HEK293 (cell line): Measurements from ENCODE around the gene SAFB.

Source experiments
- GLIS2 ChIP-seq: fragments of 450-650 bp; formaldehyde crosslinking; IDR thresholded peaks from 2 replicates; pipeline ENCODE4 v1.5.1; 2016; ENCODE audit warnings: missing biosample characterization, missing genetic modification characterization
- HOXA7 ChIP-seq: sonication (generic); formaldehyde crosslinking; IDR thresholded peaks from 2 replicates; pipeline ENCODE4 v1.8.1; 2022; ENCODE audit warnings: missing genetic modification reagents, borderline replicate concordance
- HOXC10 ChIP-seq: sonication (generic); formaldehyde crosslinking; IDR thresholded peaks from 2 replicates; pipeline ENCODE4 v1.8.1; 2023; ENCODE audit warnings: mild to moderate bottlenecking, missing genetic modification reagents
- HOXD13 ChIP-seq: sonication (generic); formaldehyde crosslinking; IDR thresholded peaks from 2 replicates; pipeline ENCODE4 v1.8.0; 2022; ENCODE audit warnings: missing genetic modification reagents, borderline replicate concordance
- MYNN ChIP-seq: fragments of 450-650 bp; formaldehyde crosslinking; IDR thresholded peaks from 2 replicates; pipeline ENCODE4 v1.5.1; 2016; ENCODE audit warnings: missing biosample characterization, missing genetic modification characterization, borderline replicate concordance
- ZFP3 ChIP-seq: fragments of 450-650 bp; formaldehyde crosslinking; IDR thresholded peaks from 2 replicates; pipeline ENCODE4 v1.5.1; 2016; ENCODE audit warnings: low read depth, missing biosample characterization, missing genetic modification characterization
- ZNF112 ChIP-seq: fragments of 450-650 bp; formaldehyde crosslinking; IDR thresholded peaks from 2 replicates; pipeline ENCODE4 v1.5.0; 2017; ENCODE audit warnings: missing biosample characterization, missing genetic modification characterization
- ZNF121 ChIP-seq: fragments of 450-650 bp; formaldehyde crosslinking; IDR thresholded peaks from 2 replicates; pipeline ENCODE4 v1.5.1; 2016; ENCODE audit warnings: missing biosample characterization, missing genetic modification characterization
- ZNF138 ChIP-seq: fragments of 450-650 bp; formaldehyde crosslinking; IDR thresholded peaks from 2 replicates; pipeline ENCODE4 v1.5.1; 2016; ENCODE audit warnings: missing biosample characterization, missing genetic modification characterization, borderline replicate concordance
- ZNF140 ChIP-seq: fragments of 450-650 bp; formaldehyde crosslinking; IDR thresholded peaks from 2 replicates; pipeline ENCODE4 v1.5.1; 2016; ENCODE audit warnings: missing biosample characterization, missing genetic modification characterization
- ZNF221 ChIP-seq: fragments of 450-650 bp; formaldehyde crosslinking; IDR thresholded peaks from 2 replicates; pipeline ENCODE4 v1.5.1; 2017; ENCODE audit warnings: missing biosample characterization, missing genetic modification characterization, borderline replicate concordance
- ZNF324 ChIP-seq: fragments of 450-650 bp; formaldehyde crosslinking; IDR thresholded peaks from 2 replicates; pipeline ENCODE4 v1.5.1; 2016; ENCODE audit warnings: missing biosample characterization, missing genetic modification characterization
- ZNF391 ChIP-seq: fragments of 450-650 bp; formaldehyde crosslinking; IDR thresholded peaks from 2 replicates; pipeline ENCODE4 v1.5.1; 2016; ENCODE audit warnings: low read depth, missing biosample characterization, missing genetic modification characterization, borderline replicate concordance
- ZNF530 ChIP-seq: fragments of 450-650 bp; formaldehyde crosslinking; IDR thresholded peaks from 2 replicates; pipeline ENCODE4 v1.5.1; 2016; ENCODE audit warnings: low read depth, missing biosample characterization, missing genetic modification characterization
- ZNF544 ChIP-seq: fragments of 450-650 bp; formaldehyde crosslinking; IDR thresholded peaks from 2 replicates; pipeline ENCODE4 v1.5.0; 2017; ENCODE audit warnings: missing biosample characterization, missing genetic modification characterization
- ZNF664 ChIP-seq: fragments of 450-650 bp; formaldehyde crosslinking; IDR thresholded peaks from 2 replicates; pipeline ENCODE4 v1.5.1; 2016; ENCODE audit warnings: missing biosample characterization, missing genetic modification characterization
- ZNF670 ChIP-seq: fragments of 450-650 bp; formaldehyde crosslinking; IDR thresholded peaks from 2 replicates; pipeline ENCODE4 v1.5.1; 2016; ENCODE audit warnings: missing biosample characterization, missing genetic modification characterization, low read depth
- ZNF785 ChIP-seq: fragments of 450-650 bp; formaldehyde crosslinking; IDR thresholded peaks from 2 replicates; pipeline ENCODE4 v1.5.1; 2016; ENCODE audit warnings: missing biosample characterization, missing genetic modification characterization
- ZNF837 ChIP-seq: fragments of 450-650 bp; formaldehyde crosslinking; IDR thresholded peaks from 2 replicates; pipeline ENCODE4 v1.5.1; 2016; ENCODE audit warnings: missing biosample characterization, missing genetic modification characterization
- ZSCAN30 ChIP-seq: fragments of 450-650 bp; IDR thresholded peaks from 2 replicates; pipeline ENCODE4 v1.5.1; 2018; ENCODE audit warnings: missing biosample characterization, mild to moderate bottlenecking, missing genetic modification characterization, moderate library complexity
- TF ChIP-seq, protein P1 (sequence below): fragments of 450-650 bp; formaldehyde crosslinking; IDR thresholded peaks from 2 replicates; pipeline ENCODE4 v1.5.1; 2016; ENCODE audit warnings: missing biosample characterization, missing genetic modification characterization
- TF ChIP-seq, protein P2 (sequence below): IDR thresholded peaks from 2 replicates; pipeline ENCODE4 v1.6.1; 2011; ENCODE audit warnings: mild to moderate bottlenecking, low read depth, low read length, borderline replicate concordance
- TF ChIP-seq, protein P3 (sequence below): fragments of 450-650 bp; formaldehyde crosslinking; IDR thresholded peaks from 2 replicates; pipeline ENCODE4 v1.5.1; 2016; ENCODE audit warnings: missing biosample characterization, missing genetic modification characterization, borderline replicate concordance
- TF ChIP-seq, protein P4 (sequence below): sonication (generic); formaldehyde crosslinking; IDR thresholded peaks from 2 replicates; pipeline ENCODE4 v1.8.1; 2022; ENCODE audit warnings: mild to moderate bottlenecking, moderate library complexity, missing genetic modification reagents
- TF ChIP-seq, protein P5 (sequence below): fragments of 450-650 bp; formaldehyde crosslinking; IDR thresholded peaks from 2 replicates; pipeline ENCODE4 v1.5.1; 2017; ENCODE audit warnings: missing biosample characterization, missing genetic modification characterization
- TF ChIP-seq, protein P6 (sequence below): fragments of 450-650 bp; formaldehyde crosslinking; IDR thresholded peaks from 2 replicates; pipeline ENCODE4 v1.5.1; 2016; ENCODE audit warnings: missing biosample characterization, missing genetic modification characterization
- TF ChIP-seq, protein P7 (sequence below): fragments of 450-650 bp; formaldehyde crosslinking; IDR thresholded peaks from 2 replicates; pipeline ENCODE4 v1.5.1; 2017; ENCODE audit warnings: missing biosample characterization, missing genetic modification characterization

SAFB gene

DNA sequence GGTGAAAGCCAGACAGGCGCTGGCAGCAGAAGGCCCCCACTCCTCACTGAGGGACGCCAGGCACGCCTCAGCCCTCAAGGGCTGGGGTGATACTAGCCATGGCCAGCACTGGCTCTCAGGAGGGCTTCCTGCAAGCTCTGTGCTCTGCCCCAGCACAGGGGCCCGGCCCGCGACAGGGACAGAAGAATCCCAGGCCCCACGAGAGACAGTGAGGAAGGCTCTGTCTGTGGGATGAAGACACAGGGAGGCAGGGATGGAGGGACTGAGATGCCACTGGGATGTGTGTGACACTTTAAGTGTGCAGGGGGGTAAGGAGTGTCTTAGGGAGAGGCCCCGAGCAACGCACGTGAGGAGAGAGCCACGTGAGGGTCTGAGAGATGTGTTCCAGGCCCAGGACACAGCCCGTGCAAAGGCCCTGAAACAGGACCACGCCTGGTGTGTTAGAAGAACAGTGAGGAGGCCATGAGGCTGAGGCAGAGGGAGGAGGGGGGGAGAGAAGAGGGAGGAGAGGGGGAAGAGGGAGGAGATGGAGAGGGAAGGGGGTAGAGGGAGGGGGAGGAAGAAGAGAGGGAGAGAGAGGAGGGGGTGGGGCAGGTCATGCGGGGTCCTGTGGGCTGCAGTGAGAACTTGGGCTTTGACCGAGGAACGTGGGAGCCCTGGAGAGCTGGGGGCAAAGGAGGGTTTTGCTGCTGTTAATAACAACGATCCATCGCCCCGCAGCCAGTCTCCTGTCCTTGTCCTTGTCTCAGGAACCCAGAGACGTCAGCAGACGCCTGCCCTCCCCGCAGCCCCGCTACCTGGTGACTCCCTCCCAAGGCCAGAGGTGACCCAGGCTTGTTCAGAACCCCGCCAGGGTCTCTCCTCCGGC is 74.4 kb downstream of the SAFB start (continued):
- TF ChIP-seq, protein P1, sequence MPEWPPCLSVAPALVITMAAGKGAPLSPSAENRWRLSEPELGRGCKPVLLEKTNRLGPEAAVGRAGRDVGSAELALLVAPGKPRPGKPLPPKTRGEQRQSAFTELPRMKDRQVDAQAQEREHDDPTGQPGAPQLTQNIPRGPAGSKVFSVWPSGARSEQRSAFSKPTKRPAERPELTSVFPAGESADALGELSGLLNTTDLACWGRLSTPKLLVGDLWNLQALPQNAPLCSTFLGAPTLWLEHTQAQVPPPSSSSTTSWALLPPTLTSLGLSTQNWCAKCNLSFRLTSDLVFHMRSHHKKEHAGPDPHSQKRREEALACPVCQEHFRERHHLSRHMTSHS (tag by site-specific recombination): no peak
- peak; percentile 68; the same call in 1 of the 2 replicates for TF ChIP-seq ZNF391
- TF ChIP-seq GLIS2 (tag by site-specific recombination): no peak
- TF ChIP-seq, protein P2, sequence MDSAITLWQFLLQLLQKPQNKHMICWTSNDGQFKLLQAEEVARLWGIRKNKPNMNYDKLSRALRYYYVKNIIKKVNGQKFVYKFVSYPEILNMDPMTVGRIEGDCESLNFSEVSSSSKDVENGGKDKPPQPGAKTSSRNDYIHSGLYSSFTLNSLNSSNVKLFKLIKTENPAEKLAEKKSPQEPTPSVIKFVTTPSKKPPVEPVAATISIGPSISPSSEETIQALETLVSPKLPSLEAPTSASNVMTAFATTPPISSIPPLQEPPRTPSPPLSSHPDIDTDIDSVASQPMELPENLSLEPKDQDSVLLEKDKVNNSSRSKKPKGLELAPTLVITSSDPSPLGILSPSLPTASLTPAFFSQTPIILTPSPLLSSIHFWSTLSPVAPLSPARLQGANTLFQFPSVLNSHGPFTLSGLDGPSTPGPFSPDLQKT: no peak
- TF ChIP-seq ZNF138 (tag by site-specific recombination): no peak
- no peak for TF ChIP-seq ZNF785 (tag by site-specific recombination)
- TF ChIP-seq, protein P3, sequence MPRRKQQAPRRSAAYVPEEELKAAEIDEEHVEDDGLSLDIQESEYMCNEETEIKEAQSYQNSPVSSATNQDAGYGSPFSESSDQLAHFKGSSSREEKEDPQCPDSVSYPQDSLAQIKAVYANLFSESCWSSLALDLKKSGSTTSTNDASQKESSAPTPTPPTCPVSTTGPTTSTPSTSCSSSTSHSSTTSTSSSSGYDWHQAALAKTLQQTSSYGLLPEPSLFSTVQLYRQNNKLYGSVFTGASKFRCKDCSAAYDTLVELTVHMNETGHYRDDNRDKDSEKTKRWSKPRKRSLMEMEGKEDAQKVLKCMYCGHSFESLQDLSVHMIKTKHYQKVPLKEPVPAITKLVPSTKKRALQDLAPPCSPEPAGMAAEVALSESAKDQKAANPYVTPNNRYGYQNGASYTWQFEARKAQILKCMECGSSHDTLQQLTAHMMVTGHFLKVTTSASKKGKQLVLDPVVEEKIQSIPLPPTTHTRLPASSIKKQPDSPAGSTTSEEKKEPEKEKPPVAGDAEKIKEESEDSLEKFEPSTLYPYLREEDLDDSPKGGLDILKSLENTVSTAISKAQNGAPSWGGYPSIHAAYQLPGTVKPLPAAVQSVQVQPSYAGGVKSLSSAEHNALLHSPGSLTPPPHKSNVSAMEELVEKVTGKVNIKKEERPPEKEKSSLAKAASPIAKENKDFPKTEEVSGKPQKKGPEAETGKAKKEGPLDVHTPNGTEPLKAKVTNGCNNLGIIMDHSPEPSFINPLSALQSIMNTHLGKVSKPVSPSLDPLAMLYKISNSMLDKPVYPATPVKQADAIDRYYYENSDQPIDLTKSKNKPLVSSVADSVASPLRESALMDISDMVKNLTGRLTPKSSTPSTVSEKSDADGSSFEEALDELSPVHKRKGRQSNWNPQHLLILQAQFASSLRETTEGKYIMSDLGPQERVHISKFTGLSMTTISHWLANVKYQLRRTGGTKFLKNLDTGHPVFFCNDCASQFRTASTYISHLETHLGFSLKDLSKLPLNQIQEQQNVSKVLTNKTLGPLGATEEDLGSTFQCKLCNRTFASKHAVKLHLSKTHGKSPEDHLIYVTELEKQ: no peak
- TF ChIP-seq ZNF544 (tag by site-specific recombination): no peak
- TF ChIP-seq HOXA7 (CRISPR knock-in tag): no peak
- TF ChIP-seq ZNF140 (tag by site-specific recombination): no peak
- TF ChIP-seq, protein P4, sequence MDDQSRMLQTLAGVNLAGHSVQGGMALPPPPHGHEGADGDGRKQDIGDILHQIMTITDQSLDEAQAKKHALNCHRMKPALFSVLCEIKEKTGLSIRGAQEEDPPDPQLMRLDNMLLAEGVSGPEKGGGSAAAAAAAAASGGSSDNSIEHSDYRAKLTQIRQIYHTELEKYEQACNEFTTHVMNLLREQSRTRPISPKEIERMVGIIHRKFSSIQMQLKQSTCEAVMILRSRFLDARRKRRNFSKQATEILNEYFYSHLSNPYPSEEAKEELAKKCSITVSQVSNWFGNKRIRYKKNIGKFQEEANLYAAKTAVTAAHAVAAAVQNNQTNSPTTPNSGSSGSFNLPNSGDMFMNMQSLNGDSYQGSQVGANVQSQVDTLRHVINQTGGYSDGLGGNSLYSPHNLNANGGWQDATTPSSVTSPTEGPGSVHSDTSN (CRISPR knock-in tag): no peak
- TF ChIP-seq, protein P5, sequence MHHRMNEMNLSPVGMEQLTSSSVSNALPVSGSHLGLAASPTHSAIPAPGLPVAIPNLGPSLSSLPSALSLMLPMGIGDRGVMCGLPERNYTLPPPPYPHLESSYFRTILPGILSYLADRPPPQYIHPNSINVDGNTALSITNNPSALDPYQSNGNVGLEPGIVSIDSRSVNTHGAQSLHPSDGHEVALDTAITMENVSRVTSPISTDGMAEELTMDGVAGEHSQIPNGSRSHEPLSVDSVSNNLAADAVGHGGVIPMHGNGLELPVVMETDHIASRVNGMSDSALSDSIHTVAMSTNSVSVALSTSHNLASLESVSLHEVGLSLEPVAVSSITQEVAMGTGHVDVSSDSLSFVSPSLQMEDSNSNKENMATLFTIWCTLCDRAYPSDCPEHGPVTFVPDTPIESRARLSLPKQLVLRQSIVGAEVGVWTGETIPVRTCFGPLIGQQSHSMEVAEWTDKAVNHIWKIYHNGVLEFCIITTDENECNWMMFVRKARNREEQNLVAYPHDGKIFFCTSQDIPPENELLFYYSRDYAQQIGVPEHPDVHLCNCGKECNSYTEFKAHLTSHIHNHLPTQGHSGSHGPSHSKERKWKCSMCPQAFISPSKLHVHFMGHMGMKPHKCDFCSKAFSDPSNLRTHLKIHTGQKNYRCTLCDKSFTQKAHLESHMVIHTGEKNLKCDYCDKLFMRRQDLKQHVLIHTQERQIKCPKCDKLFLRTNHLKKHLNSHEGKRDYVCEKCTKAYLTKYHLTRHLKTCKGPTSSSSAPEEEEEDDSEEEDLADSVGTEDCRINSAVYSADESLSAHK (tag by site-specific recombination): no peak
- TF ChIP-seq ZNF324: 0 out of 2 replicates have a peak, but pooled peaks have one; percentile 31
- TF ChIP-seq ZFP3 (tag by site-specific recombination): no peak
- TF ChIP-seq HOXD13 (CRISPR knock-in tag): no peak
- no peak for TF ChIP-seq ZNF664 (tag by site-specific recombination)
- no peak for TF ChIP-seq MYNN (tag by site-specific recombination)
- TF ChIP-seq, protein P6, sequence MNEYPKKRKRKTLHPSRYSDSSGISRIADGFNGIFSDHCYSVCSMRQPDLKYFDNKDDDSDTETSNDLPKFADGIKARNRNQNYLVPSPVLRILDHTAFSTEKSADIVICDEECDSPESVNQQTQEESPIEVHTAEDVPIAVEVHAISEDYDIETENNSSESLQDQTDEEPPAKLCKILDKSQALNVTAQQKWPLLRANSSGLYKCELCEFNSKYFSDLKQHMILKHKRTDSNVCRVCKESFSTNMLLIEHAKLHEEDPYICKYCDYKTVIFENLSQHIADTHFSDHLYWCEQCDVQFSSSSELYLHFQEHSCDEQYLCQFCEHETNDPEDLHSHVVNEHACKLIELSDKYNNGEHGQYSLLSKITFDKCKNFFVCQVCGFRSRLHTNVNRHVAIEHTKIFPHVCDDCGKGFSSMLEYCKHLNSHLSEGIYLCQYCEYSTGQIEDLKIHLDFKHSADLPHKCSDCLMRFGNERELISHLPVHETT: peak; percentile 46
- no peak for TF ChIP-seq ZNF221
- peak; percentile 96 for TF ChIP-seq ZSCAN30 (tag by site-specific recombination)
- TF ChIP-seq ZNF121 (tag by site-specific recombination): no peak
- TF ChIP-seq, protein P7, sequence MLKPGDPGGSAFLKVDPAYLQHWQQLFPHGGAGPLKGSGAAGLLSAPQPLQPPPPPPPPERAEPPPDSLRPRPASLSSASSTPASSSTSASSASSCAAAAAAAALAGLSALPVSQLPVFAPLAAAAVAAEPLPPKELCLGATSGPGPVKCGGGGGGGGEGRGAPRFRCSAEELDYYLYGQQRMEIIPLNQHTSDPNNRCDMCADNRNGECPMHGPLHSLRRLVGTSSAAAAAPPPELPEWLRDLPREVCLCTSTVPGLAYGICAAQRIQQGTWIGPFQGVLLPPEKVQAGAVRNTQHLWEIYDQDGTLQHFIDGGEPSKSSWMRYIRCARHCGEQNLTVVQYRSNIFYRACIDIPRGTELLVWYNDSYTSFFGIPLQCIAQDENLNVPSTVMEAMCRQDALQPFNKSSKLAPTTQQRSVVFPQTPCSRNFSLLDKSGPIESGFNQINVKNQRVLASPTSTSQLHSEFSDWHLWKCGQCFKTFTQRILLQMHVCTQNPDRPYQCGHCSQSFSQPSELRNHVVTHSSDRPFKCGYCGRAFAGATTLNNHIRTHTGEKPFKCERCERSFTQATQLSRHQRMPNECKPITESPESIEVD: no peak
- TF ChIP-seq HOXC10 (CRISPR knock-in tag): no peak
- TF ChIP-seq ZNF112 (tag by site-specific recombination): no peak
- TF ChIP-seq ZNF837 (tag by site-specific recombination): no peak
- no peak for TF ChIP-seq ZNF670 (tag by site-specific recombination)
- no peak for TF ChIP-seq ZNF530 (tag by site-specific recombination)
